PC-9 (cell line): ENCODE measurements around the gene FAM110A.

Source experiments
- CTCF ChIP-seq: fragments of 200-600 bp; sonication (generic); conservative IDR thresholded peaks from 2 replicates; pipeline ENCODE4 v1.6.1; 2017; ENCODE audit warnings: mixed run types, antibody characterized with exemption, mild to moderate bottlenecking, moderate library complexity
- EZH2 ChIP-seq: fragments of 200-600 bp; sonication (generic); IDR thresholded peaks from 2 replicates; pipeline ENCODE4 v1.8.0; 2017; ENCODE audit warnings: antibody characterized with exemption, low read depth

DNA sequence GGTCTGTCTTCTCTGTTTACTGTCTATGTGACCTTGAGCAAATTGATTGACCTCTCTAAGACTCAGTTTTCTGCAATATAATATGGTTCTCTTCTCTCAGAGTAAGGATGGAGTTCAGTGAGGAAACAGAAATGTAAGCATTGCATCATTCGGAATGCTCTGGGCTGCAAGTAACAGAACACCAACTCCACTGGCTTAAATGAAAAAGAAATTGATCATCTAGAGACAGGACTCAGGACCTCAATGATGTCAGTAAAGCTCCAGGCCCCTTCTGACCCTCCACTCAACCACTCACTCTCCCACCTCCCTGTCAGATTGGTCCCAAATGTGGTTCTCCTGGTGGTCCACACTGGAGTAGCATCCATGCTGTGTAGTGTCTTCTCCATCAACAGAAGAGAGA is 31.9 kb downstream of the FAM110A start:
- TF ChIP-seq EZH2, result no peak
- TF ChIP-seq CTCF, result no peak
